Osteoblast (primary cell): ENCODE data around the gene LCK. TPM values are rescaled to one million over a fixed set of nuclear protein-coding genes. Genes with fewer than 3 reads are reported as not detected.
"Not testable (repeated sequence)": the region's sequence is repeated elsewhere in the genome, so short reads cannot be mapped to it uniquely, and the experiment has no call there.

Experiments used
- DNase-seq: peaks from one replicate; pipeline ENCODE4 v3.0.0; 2011; ENCODE audit warnings: low spot score, mixed read lengths; ENCODE audit not compliant: insufficient read length; ENCODE audit errors: missing footprints
- H2AFZ ChIP-seq: 2 replicates; pipeline ENCODE4 v1.6.0; 2011; ENCODE audit warnings: mild to moderate bottlenecking, low read length
- H3K27ac ChIP-seq: 2 replicates; pipeline ENCODE4 v1.5.1; 2011; ENCODE audit warnings: mild to moderate bottlenecking, low read depth, low read length, moderate library complexity
- H3K27me3 ChIP-seq: 2 replicates; pipeline ENCODE4 v1.6.0; 2012; ENCODE audit warnings: mild to moderate bottlenecking, control low read depth, inconsistent platforms, low read length, moderate library complexity; ENCODE audit not compliant: insufficient read depth
- H3K36me3 ChIP-seq: 2 replicates; pipeline ENCODE4 v1.5.1; 2011; ENCODE audit warnings: mild to moderate bottlenecking, low read length, control low read depth, moderate library complexity; ENCODE audit not compliant: insufficient read depth
- H3K4me1 ChIP-seq: 2 replicates; pipeline ENCODE4 v1.5.1; 2011; ENCODE audit warnings: mild to moderate bottlenecking, low read length, control low read depth, moderate library complexity; ENCODE audit not compliant: insufficient read depth
- H3K4me2 ChIP-seq: 2 replicates; pipeline ENCODE4 v1.6.0; 2011; ENCODE audit warnings: mild to moderate bottlenecking, low read length; ENCODE audit not compliant: insufficient read depth
- H3K4me3 ChIP-seq: fragments of 200-600 bp; sonication (generic); 3 replicates; pipeline ENCODE4 v1.5.1; 2012; ENCODE audit warnings: mild to moderate bottlenecking, low read length, inconsistent platforms; ENCODE audit not compliant: insufficient read depth
- H3K79me2 ChIP-seq: 2 replicates; pipeline ENCODE4 v1.6.0; 2012; ENCODE audit warnings: mild to moderate bottlenecking, low read length, control low read depth, inconsistent platforms; ENCODE audit not compliant: insufficient read depth
- H3K9me3 ChIP-seq: 2 replicates; pipeline ENCODE4 v1.5.1; 2011; ENCODE audit warnings: low read depth, low read length, control low read depth
- H4K20me1 ChIP-seq: 2 replicates; pipeline ENCODE4 v1.6.0; 2012; ENCODE audit warnings: mild to moderate bottlenecking, low read length, control low read depth; ENCODE audit not compliant: insufficient read depth
- CTCF ChIP-seq: IDR thresholded peaks from 2 replicates; pipeline ENCODE4 v1.5.1; 2011; ENCODE audit warnings: mild to moderate bottlenecking, low read depth, low read length, moderate library complexity; ENCODE audit errors: extremely low read depth
- total RNA-seq: library from RNA; depleted of rRNA; stranded (reverse); fragments of >200 nt; gene quantifications from 2 replicates; pipeline ENCODE4 v1.2.3, GENCODE V29; 2012

The LCK gene
- total RNA-seq, 1 donor = not detected

GRCh38 chr1:32255072-32256071, 4.3 kb downstream of the LCK start:
- no peak for DNase-seq
- Histone ChIP-seq H3K9me3 (no peaks in the 10 kb centered on the region), H3K79me2 (no peaks in the 10 kb centered on the region), H3K27me3 (peaks cover 8% of the 10 kb centered on the region), H3K4me3 (no peak overlapping the region), H3K4me2 (no peak overlapping the region), H3K36me3 (no peaks in the 10 kb centered on the region), H4K20me1 (no peaks in the 10 kb centered on the region), H2AFZ (no peak overlapping the region), H3K27ac (no peak overlapping the region), H3K4me1 (no peaks in the 10 kb centered on the region)
- TF ChIP-seq CTCF = no peak

- no peak for TF ChIP-seq CTCF
- no peaks in the 10 kb centered on the region for H4K20me1 ChIP-seq
- H3K9me3 ChIP-seq = no peaks in the 10 kb centered on the region
- H3K4me2 ChIP-seq = no peak overlapping the region
- H3K36me3 ChIP-seq = no peaks in the 10 kb centered on the region
- no peak overlapping the region for H3K4me3 ChIP-seq
- no peak for DNase-seq
- H3K27ac ChIP-seq = no peak overlapping the region
- no peaks in the 10 kb centered on the region for H3K79me2 ChIP-seq
- H3K27me3 ChIP-seq = peaks cover 8% of the 10 kb centered on the region
- no peaks in the 10 kb centered on the region for H3K4me1 ChIP-seq
- no peak overlapping the region for H2AFZ ChIP-seq
These were observed 5.6 kb downstream of the LCK start for GRCh38 chr1:32256473-32257226.

- Histone ChIP-seq H2AFZ (no peak overlapping the region), H3K27me3 (peaks cover 8% of the 10 kb centered on the region), H3K4me1 (no peaks in the 10 kb centered on the region), H3K36me3 (no peaks in the 10 kb centered on the region), H3K9me3 (no peaks in the 10 kb centered on the region), H3K4me2 (no peak overlapping the region), H3K79me2 (no peaks in the 10 kb centered on the region), H3K4me3 (no peak overlapping the region), H4K20me1 (no peaks in the 10 kb centered on the region), H3K27ac (no peak overlapping the region)
- DNase-seq = no peak
- TF ChIP-seq CTCF = no peak
These were observed 6.1 kb downstream of the LCK start for GRCh38 chr1:32257227-32257508.

GRCh38 chr1:32263236-32263593, 12.2 kb downstream of the LCK start:
- H3K36me3 ChIP-seq, H3K4me2 ChIP-seq, DNase-seq: not testable (repeated sequence)

More at GRCh38 chr1:32263236-32263593, 12.2 kb downstream of the LCK start:
- H3K79me2 ChIP-seq, H3K27ac ChIP-seq, H2AFZ ChIP-seq, H3K4me1 ChIP-seq, H4K20me1 ChIP-seq, H3K9me3 ChIP-seq, H3K27me3 ChIP-seq, H3K4me3 ChIP-seq: not testable (repeated sequence)
